Measurements from ENCODE around the gene SOX6. TPM values are rescaled to one million over a fixed set of nuclear protein-coding genes. Genes with fewer than 3 reads are reported as not detected.
"Not testable (repeated sequence)": the region's sequence is repeated elsewhere in the genome, so short reads cannot be mapped to it uniquely, and the experiment has no call there.

Gene SOX6
- total RNA-seq, 1 experiment from 2014 or later = 18.4 TPM

GRCh38 chr11:16030664-16031063 is 325.7 kb downstream of the SOX6 start:
- Mint-ChIP-seq H3K36me3 (ENCODE audit: insufficient read depth, unreplicated experiment) (no peaks in the 10 kb centered on the region), H3K27me3 (ENCODE audit: unreplicated experiment) (no peaks in the 10 kb centered on the region), H3K27ac (ENCODE audit: unreplicated experiment) (no peak overlapping the region), H3K9me3 (ENCODE audit: low read depth, unreplicated experiment) (no peaks in the 10 kb centered on the region), H3K4me3 (ENCODE audit: low read depth, unreplicated experiment) (no peak overlapping the region), H3K4me1 (ENCODE audit: low read depth, unreplicated experiment) (no peaks in the 10 kb centered on the region)
- no peak for DNase-seq
- CTCF ChIA-PET = no interaction called here
- no peak for TF ChIP-seq CTCF (IDR thresholded peaks at IDR 0.05; ENCODE audit: unreplicated experiment)
- BruUV-seq (replicated peaks) = no TSS peak
- intact Hi-C loops (cut with micrococcal nuclease; ENCODE audit: unreplicated experiment) = no loop called here

GRCh38 chr11:16029151-16029550 is 327.2 kb downstream of the SOX6 start:
- H3K4me3 Mint-ChIP-seq (ENCODE audit: low read depth, unreplicated experiment); H3K27me3 Mint-ChIP-seq (ENCODE audit: unreplicated experiment); H3K36me3 Mint-ChIP-seq (ENCODE audit: insufficient read depth, unreplicated experiment); H3K4me1 Mint-ChIP-seq (ENCODE audit: low read depth, unreplicated experiment); BruUV-seq (replicated peaks); CTCF ChIA-PET; intact Hi-C loops (cut with micrococcal nuclease; ENCODE audit: unreplicated experiment); H3K9me3 Mint-ChIP-seq (ENCODE audit: low read depth, unreplicated experiment); DNase-seq; H3K27ac Mint-ChIP-seq (ENCODE audit: unreplicated experiment): not testable (repeated sequence)

GRCh38 chr11:16028419-16028818 is 327.9 kb downstream of the SOX6 start:
- Mint-ChIP-seq H3K36me3 (ENCODE audit: insufficient read depth, unreplicated experiment) (no peaks in the 10 kb centered on the region), H3K27ac (ENCODE audit: unreplicated experiment) (no peak overlapping the region), H3K27me3 (ENCODE audit: unreplicated experiment) (no peaks in the 10 kb centered on the region), H3K4me3 (ENCODE audit: low read depth, unreplicated experiment) (no peak overlapping the region), H3K4me1 (ENCODE audit: low read depth, unreplicated experiment) (no peaks in the 10 kb centered on the region), H3K9me3 (ENCODE audit: low read depth, unreplicated experiment) (no peaks in the 10 kb centered on the region)
- no TSS peak for BruUV-seq (replicated peaks)
- intact Hi-C loops (cut with micrococcal nuclease; ENCODE audit: unreplicated experiment) = no loop called here
- CTCF ChIA-PET = no interaction called here
- TF ChIP-seq CTCF (IDR thresholded peaks at IDR 0.05; ENCODE audit: unreplicated experiment) = no peak
- DNase-seq = no peak

- intact Hi-C loops (cut with micrococcal nuclease; ENCODE audit: unreplicated experiment) = no loop called here
- BruUV-seq (replicated peaks) = no TSS peak
- H3K27ac Mint-ChIP-seq (ENCODE audit: unreplicated experiment) = no peak overlapping the region
- no peak for TF ChIP-seq CTCF (IDR thresholded peaks at IDR 0.05; ENCODE audit: unreplicated experiment)
- CTCF ChIA-PET = no interaction called here
- DNase-seq = no peak
- H3K36me3 Mint-ChIP-seq (ENCODE audit: insufficient read depth, unreplicated experiment) = no peaks in the 10 kb centered on the region
- H3K4me1 Mint-ChIP-seq (ENCODE audit: low read depth, unreplicated experiment) = no peaks in the 10 kb centered on the region
- H3K27me3 Mint-ChIP-seq (ENCODE audit: unreplicated experiment) = no peaks in the 10 kb centered on the region
- H3K4me3 Mint-ChIP-seq (ENCODE audit: low read depth, unreplicated experiment) = no peak overlapping the region
- no peaks in the 10 kb centered on the region for H3K9me3 Mint-ChIP-seq (ENCODE audit: low read depth, unreplicated experiment)
Observed at GRCh38 chr11:16027621-16028020, 328.7 kb downstream of the SOX6 start.

GRCh38 chr11:16026849-16027248 is 329.5 kb downstream of the SOX6 start:
- intact Hi-C loops (cut with micrococcal nuclease; ENCODE audit: unreplicated experiment) = no loop called here
- DNase-seq = no peak
- H3K4me1 Mint-ChIP-seq (ENCODE audit: low read depth, unreplicated experiment) = no peaks in the 10 kb centered on the region
- CTCF ChIA-PET = no interaction called here
- no peaks in the 10 kb centered on the region for H3K9me3 Mint-ChIP-seq (ENCODE audit: low read depth, unreplicated experiment)
- BruUV-seq (replicated peaks) = no TSS peak
- no peak overlapping the region for H3K4me3 Mint-ChIP-seq (ENCODE audit: low read depth, unreplicated experiment)
- no peak for TF ChIP-seq CTCF (IDR thresholded peaks at IDR 0.05; ENCODE audit: unreplicated experiment)
- no peaks in the 10 kb centered on the region for H3K27me3 Mint-ChIP-seq (ENCODE audit: unreplicated experiment)
- H3K27ac Mint-ChIP-seq (ENCODE audit: unreplicated experiment) = no peak overlapping the region
- H3K36me3 Mint-ChIP-seq (ENCODE audit: insufficient read depth, unreplicated experiment) = no peaks in the 10 kb centered on the region

All from Calu3 (cell line).